Activated CD4-positive, alpha-beta T cell treated with anti-CD3 and anti-CD28 coated beads, Interleukin-2, amount 10 ng/mL, durations not matched to agents 24 days and 14 days (primary cell): ENCODE data around the gene DENND5A. TPM values are rescaled to one million over a fixed set of nuclear protein-coding genes. Genes with fewer than 3 reads are reported as not detected.
"Not testable (repeated sequence)": the region's sequence is repeated elsewhere in the genome, so short reads cannot be mapped to it uniquely, and the experiment has no call there.

Experiments used
- DNase-seq: peaks from one replicate; pipeline ENCODE4 v3.0.0; 2022
- H3K27ac Mint-ChIP-seq: one replicate; pipeline ENCODE4 v1.8.0; 2022; ENCODE audit warnings: mild to moderate bottlenecking, mixed read lengths
- H3K27me3 Mint-ChIP-seq: one replicate; pipeline ENCODE4 v1.8.0; 2022; ENCODE audit warnings: mixed read lengths
- H3K36me3 Mint-ChIP-seq: one replicate; pipeline ENCODE4 v1.8.0; 2022; ENCODE audit warnings: low read depth, mild to moderate bottlenecking, mixed read lengths
- H3K4me1 Mint-ChIP-seq: one replicate; pipeline ENCODE4 v1.8.0; 2021; ENCODE audit warnings: mixed read lengths
- H3K4me3 Mint-ChIP-seq: one replicate; pipeline ENCODE4 v1.8.0; 2022; ENCODE audit warnings: mild to moderate bottlenecking, moderate library complexity, mixed read lengths
- H3K9me3 Mint-ChIP-seq: one replicate; pipeline ENCODE4 v1.8.0; 2021; ENCODE audit warnings: mixed read lengths
- intact Hi-C: fragments of 100-400 bp; cut with micrococcal nuclease; formaldehyde crosslinking; loops from one replicate; pipeline ENCODE4 v1.15.1; 2023
- total RNA-seq: library from RNA; stranded (reverse); gene quantifications from 2 replicates; pipeline ENCODE4 v1.2.3, GENCODE V29; 2022

Gene DENND5A
- total RNA-seq, 1 donor from 2014 or later: 59.9 TPM

- no peak for DNase-seq
- intact Hi-C loops: no loop called here
- H3K9me3 Mint-ChIP-seq: peaks cover 4% of the 10 kb centered on the region
- peaks cover 2% of the 10 kb centered on the region for H3K36me3 Mint-ChIP-seq
- peaks cover 16% of the 10 kb centered on the region for H3K4me1 Mint-ChIP-seq
- no peak overlapping the region for H3K4me3 Mint-ChIP-seq
- no peaks in the 10 kb centered on the region for H3K27me3 Mint-ChIP-seq
- H3K27ac Mint-ChIP-seq: no peak overlapping the region
These were observed 141.4 kb downstream of the DENND5A start for GRCh38 chr11:9123595-9124304.

- Mint-ChIP-seq H3K27me3 (no peaks in the 10 kb centered on the region), H3K9me3 (no peaks in the 10 kb centered on the region), H3K27ac (no peak overlapping the region), H3K4me1 (peaks cover 6% of the 10 kb centered on the region), H3K36me3 (no peaks in the 10 kb centered on the region), H3K4me3 (no peak overlapping the region)
- intact Hi-C loops: no loop called here
- no peak for DNase-seq
These were observed 143.7 kb downstream of the DENND5A start for GRCh38 chr11:9121469-9121796.

- Mint-ChIP-seq H3K4me1 (peaks cover 3% of the 10 kb centered on the region), H3K27me3 (no peaks in the 10 kb centered on the region), H3K9me3 (no peaks in the 10 kb centered on the region), H3K36me3 (no peaks in the 10 kb centered on the region), H3K4me3 (no peak overlapping the region), H3K27ac (no peak overlapping the region)
- no peak for DNase-seq
- intact Hi-C loops: no loop called here
These were observed 144.3 kb downstream of the DENND5A start for GRCh38 chr11:9120664-9121468.

GRCh38 chr11:9118277-9118676, 146.9 kb downstream of the DENND5A start:
- intact Hi-C loops: no loop called here
- no peak for DNase-seq
- no peak overlapping the region for H3K27ac Mint-ChIP-seq

GRCh38 chr11:9112075-9112474, 153.1 kb downstream of the DENND5A start:
- no peak overlapping the region for H3K4me3 Mint-ChIP-seq
- peaks cover 18% of the 10 kb centered on the region for H3K9me3 Mint-ChIP-seq
- peaks cover 13% of the 10 kb centered on the region for H3K27me3 Mint-ChIP-seq
- no peak overlapping the region for H3K27ac Mint-ChIP-seq
- H3K36me3 Mint-ChIP-seq: peaks cover 9% of the 10 kb centered on the region
- no peaks in the 10 kb centered on the region for H3K4me1 Mint-ChIP-seq
- DNase-seq: no peak
- intact Hi-C loops: no loop called here

More at GRCh38 chr11:9118277-9118676, 146.9 kb downstream of the DENND5A start:
- Mint-ChIP-seq H3K36me3 (peaks cover 6% of the 10 kb centered on the region), H3K27me3 (peaks cover 8% of the 10 kb centered on the region), H3K4me3 (no peak overlapping the region), H3K4me1 (no peaks in the 10 kb centered on the region), H3K9me3 (peaks cover 10% of the 10 kb centered on the region)

GRCh38 chr11:9109858-9110731, 155.1 kb downstream of the DENND5A start:
- DNase-seq: no peak
- intact Hi-C loops: no loop called here
- H3K9me3 Mint-ChIP-seq: peaks cover 18% of the 10 kb centered on the region
- H3K27me3 Mint-ChIP-seq: peaks cover 22% of the 10 kb centered on the region
- peaks cover 7% of the 10 kb centered on the region for H3K36me3 Mint-ChIP-seq
- no peak overlapping the region for H3K27ac Mint-ChIP-seq
- H3K4me1 Mint-ChIP-seq: no peaks in the 10 kb centered on the region
- no peak overlapping the region for H3K4me3 Mint-ChIP-seq

- Mint-ChIP-seq H3K9me3 (no peaks in the 10 kb centered on the region), H3K27me3 (peaks cover 34% of the 10 kb centered on the region)
These were observed 160.6 kb downstream of the DENND5A start for GRCh38 chr11:9104580-9104979.

GRCh38 chr11:9103542-9104276, 161.4 kb downstream of the DENND5A start:
- Mint-ChIP-seq H3K27ac (no peak overlapping the region), H3K4me1 (no peaks in the 10 kb centered on the region), H3K9me3 (no peaks in the 10 kb centered on the region), H3K27me3 (peaks cover 38% of the 10 kb centered on the region), H3K36me3 (no peaks in the 10 kb centered on the region), H3K4me3 (no peak overlapping the region)
- intact Hi-C loops: no loop called here
- no peak for DNase-seq

More at GRCh38 chr11:9104580-9104979, 160.6 kb downstream of the DENND5A start:
- H3K27ac Mint-ChIP-seq: no peak overlapping the region
- no peaks in the 10 kb centered on the region for H3K4me1 Mint-ChIP-seq
- H3K4me3 Mint-ChIP-seq: no peak overlapping the region
- DNase-seq: no peak
- H3K36me3 Mint-ChIP-seq: no peaks in the 10 kb centered on the region
- intact Hi-C loops: no loop called here

GRCh38 chr11:9099617-9100016, 165.5 kb downstream of the DENND5A start:
- H3K36me3 Mint-ChIP-seq: no peaks in the 10 kb centered on the region
- H3K27ac Mint-ChIP-seq: no peak overlapping the region
- intact Hi-C loops: no loop called here
- no peaks in the 10 kb centered on the region for H3K9me3 Mint-ChIP-seq
- H3K4me3 Mint-ChIP-seq: no peak overlapping the region
- H3K27me3 Mint-ChIP-seq: peaks cover 32% of the 10 kb centered on the region
- H3K4me1 Mint-ChIP-seq: no peaks in the 10 kb centered on the region
- DNase-seq: no peak

- peaks cover 37% of the 10 kb centered on the region for H3K27me3 Mint-ChIP-seq
- H3K27ac Mint-ChIP-seq, H3K4me1 Mint-ChIP-seq, H3K36me3 Mint-ChIP-seq, intact Hi-C loops, H3K9me3 Mint-ChIP-seq, H3K4me3 Mint-ChIP-seq, DNase-seq: not testable (repeated sequence)
These were observed 166.7 kb downstream of the DENND5A start for GRCh38 chr11:9098455-9098854.

GRCh38 chr11:9097186-9097943, 167.8 kb downstream of the DENND5A start:
- peaks cover 47% of the 10 kb centered on the region for H3K27me3 Mint-ChIP-seq
- H3K9me3 Mint-ChIP-seq, H3K4me3 Mint-ChIP-seq, DNase-seq, H3K4me1 Mint-ChIP-seq, intact Hi-C loops, H3K27ac Mint-ChIP-seq, H3K36me3 Mint-ChIP-seq: not testable (repeated sequence)

- DNase-seq: no peak
- no peak overlapping the region for H3K27ac Mint-ChIP-seq
- intact Hi-C loops: no loop called here
These were observed 168.7 kb downstream of the DENND5A start for GRCh38 chr11:9096427-9096826.

GRCh38 chr11:9095421-9095820, 169.7 kb downstream of the DENND5A start:
- H3K4me1 Mint-ChIP-seq: peaks cover 2% of the 10 kb centered on the region
- peaks cover 41% of the 10 kb centered on the region for H3K27me3 Mint-ChIP-seq
- no peaks in the 10 kb centered on the region for H3K9me3 Mint-ChIP-seq
- no peak overlapping the region for H3K27ac Mint-ChIP-seq
- no peaks in the 10 kb centered on the region for H3K36me3 Mint-ChIP-seq
- no peak overlapping the region for H3K4me3 Mint-ChIP-seq
- intact Hi-C loops: no loop called here
- no peak for DNase-seq

More at GRCh38 chr11:9096427-9096826, 168.7 kb downstream of the DENND5A start:
- Mint-ChIP-seq H3K9me3 (no peaks in the 10 kb centered on the region), H3K36me3 (no peaks in the 10 kb centered on the region), H3K4me3 (no peak overlapping the region), H3K27me3 (peaks cover 44% of the 10 kb centered on the region), H3K4me1 (peaks cover 2% of the 10 kb centered on the region)
